GM19023 (cell line): ENCODE results near the gene IQCM.

Experiments
- ATAC-seq: cut with Tn5 transposase; IDR thresholded peaks from one replicate; pipeline ENCODE4 v1.9.1; 2021; ENCODE audit warnings: mild to moderate bottlenecking, moderate library complexity; ENCODE audit not compliant: unreplicated experiment

The IQCM gene

GRCh38 chr4:149322203-149322602 lies 493.4 kb downstream of the IQCM start:
- no peak for ATAC-seq

- no peak for ATAC-seq
Measured at GRCh38 chr4:149321438-149321837, 494.2 kb downstream of the IQCM start.

- no peak for ATAC-seq
Measured at GRCh38 chr4:149311076-149311475, 504.6 kb downstream of the IQCM start.

GRCh38 chr4:149306537-149306936 lies 509.1 kb downstream of the IQCM start:
- ATAC-seq = no peak
